Measurements from ENCODE around the gene TAC1.
"Not testable (repeated sequence)": the region's sequence is repeated elsewhere in the genome, so short reads cannot be mapped to it uniquely, and the experiment has no call there.

Gene TAC1, protein sequence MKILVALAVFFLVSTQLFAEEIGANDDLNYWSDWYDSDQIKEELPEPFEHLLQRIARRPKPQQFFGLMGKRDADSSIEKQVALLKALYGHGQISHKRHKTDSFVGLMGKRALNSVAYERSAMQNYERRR

DNA sequence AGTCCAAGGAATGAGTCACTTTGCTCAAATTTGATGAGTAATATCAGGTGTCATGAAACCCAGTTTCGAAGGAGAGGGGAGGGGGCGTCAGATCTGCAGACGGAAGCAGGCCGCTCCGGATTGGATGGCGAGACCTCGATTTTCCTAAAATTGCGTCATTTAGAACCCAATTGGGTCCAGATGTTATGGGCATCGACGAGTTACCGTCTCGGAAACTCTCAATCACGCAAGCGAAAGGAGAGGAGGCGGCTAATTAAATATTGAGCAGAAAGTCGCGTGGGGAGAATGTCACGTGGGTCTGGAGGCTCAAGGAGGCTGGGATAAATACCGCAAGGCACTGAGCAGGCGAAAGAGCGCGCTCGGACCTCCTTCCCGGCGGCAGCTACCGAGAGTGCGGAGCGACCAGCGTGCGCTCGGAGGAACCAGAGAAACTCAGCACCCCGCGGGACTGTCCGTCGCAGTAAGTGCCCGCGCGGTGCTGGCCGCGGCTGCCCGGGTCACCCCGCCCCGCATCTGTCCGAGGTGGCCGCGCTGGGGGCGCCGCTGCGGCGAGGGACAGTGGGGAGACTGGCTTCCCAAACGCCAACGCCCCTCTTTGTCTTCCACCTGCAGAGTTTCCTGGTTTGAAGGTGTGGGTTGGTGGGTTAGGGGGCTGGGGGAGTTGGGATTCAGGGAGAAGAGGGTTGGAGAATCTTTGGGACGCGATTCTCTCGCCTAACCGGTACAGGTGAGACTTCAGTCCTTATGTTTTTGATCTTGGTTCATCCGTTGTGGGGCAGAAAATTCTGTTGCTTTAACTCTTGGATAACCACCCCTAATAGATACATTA, at the start of gene TAC1:
Gene TAC1 (plus strand): TSS at position 351 of the 829 bp plus-strand sequence. CDS start 527 bp downstream, outside the sequence.
- DNase-seq = peak in 1 of 2 donors; percentile 4

DNA sequence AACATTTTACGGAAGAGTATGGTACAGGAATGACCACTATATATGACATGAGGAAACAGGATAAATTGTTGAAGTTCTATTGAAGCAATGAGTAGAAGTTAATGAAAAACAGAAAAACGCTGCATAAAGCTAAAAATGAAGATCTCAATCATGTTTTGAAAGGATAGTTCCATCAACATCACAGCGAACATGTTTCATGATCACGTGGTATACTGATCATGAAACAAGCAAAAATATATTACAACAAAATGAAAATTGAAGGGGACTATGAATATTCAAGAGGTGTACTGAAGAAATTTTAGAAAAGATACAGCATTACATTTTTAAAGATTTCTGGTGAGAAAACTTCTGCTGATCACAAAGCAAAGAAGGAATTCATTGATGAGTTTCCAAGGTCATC, 45.9 kb upstream of the TAC1 start:
- DNase-seq = no peak

DNA sequence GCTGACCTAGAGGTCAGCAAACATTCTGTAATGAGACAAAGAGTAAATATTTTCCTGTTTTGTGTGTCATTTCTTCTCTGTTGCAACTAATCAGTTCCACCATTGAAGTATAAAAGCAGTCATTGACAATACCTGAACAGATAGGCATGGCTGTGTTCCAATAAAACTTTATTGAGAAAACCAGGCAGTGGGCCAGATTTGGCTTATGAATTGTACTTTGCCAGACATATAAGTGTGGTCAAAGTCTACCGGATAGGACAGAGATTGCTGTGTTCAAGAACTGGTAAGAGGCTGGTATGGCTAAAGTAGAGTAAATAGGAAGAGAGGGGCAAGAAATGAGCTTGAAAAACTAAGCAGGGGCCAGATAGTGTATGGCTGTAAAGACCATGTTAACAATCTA, 38.3 kb upstream of the TAC1 start:
- DNase-seq = no peak

DNA sequence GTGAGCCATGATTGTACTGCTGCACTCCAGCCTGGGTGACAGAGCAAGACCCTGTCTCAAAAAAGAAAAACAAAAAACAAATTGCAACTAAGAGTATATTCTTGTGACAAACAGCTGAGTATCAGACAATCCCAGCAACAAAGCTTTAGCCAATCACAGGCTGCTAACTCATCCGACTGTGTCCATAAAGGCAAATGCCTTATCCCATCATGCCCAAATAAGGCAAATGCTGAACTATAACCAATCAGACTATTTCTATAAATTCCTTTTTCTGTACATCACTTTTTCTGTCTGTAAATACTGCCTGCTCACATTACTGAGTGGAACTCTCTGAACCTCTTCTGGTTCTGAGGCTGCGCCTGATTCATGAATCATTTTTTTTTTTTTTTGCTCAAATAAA, 37.5 kb upstream of the TAC1 start:
- no peak for DNase-seq

DNA sequence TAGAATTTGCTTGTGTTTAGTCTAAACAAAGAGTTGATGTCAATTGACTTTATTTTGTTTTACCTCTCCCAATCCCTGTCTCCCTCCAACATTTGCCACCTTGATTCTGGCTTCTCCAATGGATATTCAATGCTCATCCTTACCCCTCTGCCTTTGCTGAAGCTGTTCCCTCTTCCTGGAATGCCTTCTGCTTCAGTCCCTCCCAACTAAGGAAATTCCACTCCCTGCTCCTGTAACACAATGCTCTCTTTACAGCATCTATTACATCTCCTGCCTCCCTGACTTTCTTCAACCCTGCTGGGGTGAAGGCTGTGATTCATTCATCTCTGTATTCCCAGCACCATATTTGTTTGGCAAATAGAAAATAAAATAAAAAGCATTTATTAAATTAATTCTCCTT, 34.5 kb upstream of the TAC1 start:
- DNase-seq = no peak

DNA sequence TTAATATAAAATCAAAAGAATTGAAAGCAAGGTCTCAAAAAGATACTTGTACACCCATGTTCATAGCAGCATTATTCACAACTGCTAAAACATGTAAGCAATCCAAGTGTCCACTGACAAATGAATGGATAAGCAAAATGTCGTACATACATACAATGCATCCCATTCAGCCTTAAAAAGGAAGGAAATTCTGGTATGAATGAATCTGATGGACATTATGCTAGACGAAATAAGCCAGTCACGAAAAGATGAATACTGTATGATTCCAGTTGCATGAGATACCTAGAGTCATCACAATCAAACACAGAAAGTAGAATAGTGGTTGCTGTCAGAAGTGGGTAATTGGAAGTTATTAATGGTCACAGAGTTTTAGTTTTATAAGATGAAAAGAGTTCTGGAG, 9.5 kb upstream of the TAC1 start:
- no peak for DNase-seq

DNA sequence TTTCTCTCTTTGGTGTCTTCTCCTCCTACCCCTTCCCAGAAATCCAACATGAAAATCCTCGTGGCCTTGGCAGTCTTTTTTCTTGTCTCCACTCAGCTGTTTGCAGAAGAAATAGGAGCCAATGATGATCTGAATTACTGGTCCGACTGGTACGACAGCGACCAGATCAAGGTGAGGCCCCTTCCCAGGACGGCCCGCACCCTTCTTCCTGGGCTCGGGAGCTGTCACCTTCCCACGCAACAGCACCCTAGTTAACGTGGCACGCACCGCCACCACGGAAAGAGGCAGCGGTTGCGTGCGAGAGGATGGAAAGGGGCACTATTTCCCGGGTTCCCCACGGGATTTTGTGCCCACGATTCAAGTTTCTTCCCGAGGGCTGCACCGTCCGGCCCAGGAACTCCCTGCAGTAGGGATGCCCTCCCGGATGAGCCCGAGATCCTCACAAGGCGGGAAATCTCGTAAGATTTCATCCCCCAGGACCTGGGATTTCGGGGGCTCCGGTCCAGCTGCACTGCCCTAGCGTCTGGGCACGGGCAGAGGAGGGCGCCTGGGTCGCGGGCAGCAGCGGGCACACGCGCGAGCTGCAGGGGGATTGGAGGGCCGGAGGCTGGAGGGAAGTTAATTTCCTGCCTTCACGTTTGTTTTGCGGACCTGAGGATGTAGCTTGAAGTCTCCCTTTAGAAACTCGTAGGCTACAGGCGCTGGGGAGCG, 834 bp downstream of the TAC1 start:
- DNase-seq = peak in 1 of 2 donors; percentile 1

DNA sequence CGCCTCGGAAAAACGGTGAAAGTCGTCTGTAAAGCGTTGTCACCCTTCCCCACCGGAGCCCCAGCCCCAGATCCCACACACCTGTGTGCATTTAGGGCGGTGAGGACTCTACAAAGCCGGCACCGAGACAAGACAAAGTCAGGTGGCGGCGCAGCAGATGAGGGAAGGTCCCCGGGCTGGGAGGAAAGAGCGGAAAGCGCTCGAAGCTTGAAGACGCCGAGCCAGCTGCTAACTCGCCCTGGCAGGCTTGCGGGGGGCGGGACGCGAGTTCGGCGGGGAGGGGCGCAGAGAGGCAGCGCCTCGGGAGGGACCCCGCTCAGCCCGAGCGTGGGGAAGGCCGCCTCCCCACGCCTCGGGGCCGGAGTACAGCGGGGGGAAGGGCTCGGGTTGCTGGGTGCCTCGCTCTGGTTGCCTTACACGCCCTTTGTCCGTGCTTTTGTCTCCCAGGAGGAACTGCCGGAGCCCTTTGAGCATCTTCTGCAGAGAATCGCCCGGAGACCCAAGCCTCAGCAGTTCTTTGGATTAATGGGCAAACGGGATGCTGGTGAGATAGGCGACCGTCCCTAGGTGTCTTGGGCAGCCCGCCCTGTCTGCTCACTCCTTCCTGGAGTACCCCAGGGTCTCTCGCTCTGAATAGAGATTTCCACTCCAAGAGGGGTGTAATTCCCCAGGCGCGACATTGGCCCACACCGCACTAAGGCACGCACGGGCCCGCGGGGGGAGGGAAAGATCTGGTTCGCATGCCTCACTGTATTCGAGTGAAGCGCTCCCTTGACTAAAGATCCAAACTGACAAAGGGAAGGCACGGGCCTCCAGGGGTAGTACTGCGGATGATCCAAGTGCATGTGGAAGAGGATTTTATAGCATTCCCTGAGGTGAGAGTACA, 1.6 kb downstream of the TAC1 start:
- peak in 1 of 2 donors; percentile 12 for DNase-seq

DNA sequence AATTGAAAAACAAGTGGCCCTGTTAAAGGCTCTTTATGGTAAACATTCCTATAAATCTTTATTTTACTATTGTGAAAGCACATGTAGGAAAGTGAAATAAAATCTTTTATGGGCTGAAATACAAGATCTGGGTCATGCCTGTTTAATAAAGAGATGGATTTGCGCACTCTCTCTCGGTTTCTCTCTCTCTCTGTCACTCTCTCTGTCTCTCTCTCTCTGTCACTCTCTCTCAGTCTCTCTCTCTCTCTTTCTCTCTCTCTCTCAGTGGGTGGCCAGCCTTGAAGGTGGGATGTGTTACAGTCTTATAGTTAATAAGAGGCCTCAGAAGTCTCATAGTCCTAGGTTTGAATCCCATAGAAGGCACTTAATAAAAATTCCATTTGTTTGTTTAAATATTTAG, 2.4 kb downstream of the TAC1 start:
- DNase-seq = no peak

DNA sequence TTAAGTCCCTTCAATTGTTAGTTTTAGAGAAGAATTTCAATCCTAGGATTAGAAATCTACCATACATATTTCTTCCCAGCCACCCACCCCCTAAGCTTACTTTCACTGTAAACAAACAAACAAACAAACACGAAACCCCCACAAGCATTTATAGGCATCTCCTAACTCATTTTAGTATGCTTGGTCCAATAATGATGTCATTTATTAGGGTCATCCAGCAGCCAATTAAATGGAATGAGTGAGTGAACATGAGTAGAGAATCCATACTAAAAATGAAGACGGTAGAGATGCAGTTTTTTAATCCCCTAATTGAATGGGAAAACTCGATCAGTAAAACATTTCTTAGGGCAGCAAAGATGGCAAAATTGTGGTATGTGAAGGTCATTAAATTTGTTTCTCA, 3.2 kb downstream of the TAC1 start:
- no peak for DNase-seq

DNA sequence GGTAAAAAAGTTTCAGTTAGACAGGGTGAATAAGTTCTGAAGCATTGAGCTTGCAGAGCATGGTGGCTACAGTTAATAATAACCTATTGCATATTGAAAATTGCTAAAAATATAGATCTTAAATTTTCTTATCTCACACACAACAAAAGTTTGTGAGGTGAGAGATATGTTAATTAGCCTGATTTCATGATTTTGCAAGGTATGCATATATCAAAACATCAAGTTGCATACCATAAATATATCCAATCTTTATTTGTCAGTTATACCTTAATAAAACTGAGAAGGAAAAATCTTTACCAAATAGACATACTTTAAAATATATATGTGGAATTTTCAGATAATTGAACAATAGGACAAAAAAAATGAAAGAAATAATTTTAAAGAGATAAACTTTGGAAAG, 16.6 kb downstream of the TAC1 start:
- DNase-seq = no peak

DNA sequence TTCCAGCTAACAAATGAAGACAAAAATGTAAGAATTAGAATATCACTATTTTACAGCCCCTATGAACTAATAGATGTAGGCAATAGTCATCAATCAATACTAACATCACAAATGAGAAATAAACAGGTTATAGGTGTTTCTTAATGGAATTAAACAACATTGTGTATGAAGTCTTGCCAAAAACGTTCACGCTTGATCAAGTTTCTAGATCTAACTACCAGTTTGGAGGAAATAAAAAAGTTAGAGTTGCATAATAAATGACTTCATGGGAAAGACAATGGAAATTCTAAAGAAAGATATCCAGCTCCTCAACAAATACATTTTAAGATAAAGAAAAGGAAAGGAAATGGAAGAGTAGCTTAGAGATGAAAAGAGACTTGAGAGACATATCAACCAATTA, 19.7 kb downstream of the TAC1 start:
- DNase-seq = no peak

DNA sequence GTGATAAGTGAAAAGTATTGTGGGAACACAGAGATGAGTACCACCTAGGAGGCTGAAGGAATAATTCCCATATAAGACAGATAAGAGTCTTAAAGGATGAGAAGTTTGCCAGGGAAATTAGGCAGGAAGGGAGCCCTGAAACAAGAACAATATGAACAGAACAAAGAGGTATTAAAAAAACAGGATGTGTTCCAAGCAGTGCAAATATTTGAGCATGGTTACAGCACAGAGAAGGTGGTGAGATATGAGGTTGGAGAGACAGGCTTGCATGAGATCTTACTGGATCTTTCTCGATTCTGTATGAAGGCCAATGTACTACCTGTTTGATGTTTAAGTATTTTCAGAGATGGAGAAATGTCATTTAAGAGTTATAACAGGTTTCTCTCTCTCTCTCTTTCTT, 20.3 kb downstream of the TAC1 start:
- DNase-seq = no peak

DNA sequence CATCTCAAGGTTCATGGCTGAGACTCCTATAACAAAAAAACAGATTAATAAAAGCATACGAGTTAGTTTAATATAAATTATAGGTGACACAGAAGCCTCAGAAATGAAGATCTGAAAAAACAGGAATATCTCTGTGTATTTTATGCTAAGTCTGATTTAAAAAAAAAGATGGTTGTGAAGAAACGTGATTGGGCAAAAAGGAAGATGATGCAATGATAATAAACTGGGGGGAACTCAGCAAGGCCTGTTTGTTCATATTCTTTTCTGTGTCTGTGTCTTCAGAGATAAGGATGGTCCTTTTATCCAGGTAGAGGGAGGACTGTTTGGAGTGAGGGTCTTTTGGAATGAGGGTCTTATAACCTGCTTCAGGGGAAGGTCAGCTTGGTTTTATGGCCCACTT, 25.9 kb downstream of the TAC1 start:
- DNase-seq = no peak

DNA sequence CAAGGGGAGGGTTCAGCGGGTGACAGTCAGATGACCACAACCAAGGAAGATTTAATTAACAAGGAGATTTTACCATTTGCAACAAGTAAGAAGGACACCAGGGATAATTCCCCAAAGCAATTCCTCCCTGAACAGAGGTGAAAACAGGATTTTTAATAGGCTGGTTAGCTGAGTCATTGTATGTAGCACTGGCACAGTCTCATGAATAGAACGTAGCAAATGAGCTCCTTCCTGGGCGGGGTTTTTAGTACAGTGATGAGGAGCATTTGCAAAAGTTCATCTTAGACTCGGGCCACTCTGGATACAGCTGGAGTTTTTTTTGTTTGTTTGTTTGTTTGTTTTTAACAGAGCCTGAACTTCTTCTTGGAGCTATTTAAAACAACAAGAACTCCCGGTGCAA, 39.0 kb downstream of the TAC1 start:
- DNase-seq = no peak

DNA sequence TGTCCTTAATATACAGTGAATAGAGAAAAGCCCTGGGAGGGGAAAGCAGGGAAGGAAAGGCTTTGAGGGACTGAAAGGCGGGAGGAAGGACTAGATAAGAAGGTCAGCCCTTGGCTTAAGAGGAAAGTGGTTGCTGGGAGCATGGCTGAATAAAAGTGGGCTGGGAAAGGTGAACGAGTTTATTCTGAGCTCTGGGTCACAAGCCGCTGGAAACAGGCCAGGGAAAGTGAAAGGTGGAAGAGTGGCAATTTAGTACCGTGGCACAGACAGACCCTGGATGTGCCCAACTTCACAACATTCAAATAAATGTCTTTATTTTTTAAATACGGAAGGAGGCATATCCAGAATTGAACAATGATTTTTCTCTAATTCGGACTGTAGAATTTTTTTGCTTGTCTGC, 39.7 kb downstream of the TAC1 start:
- no peak for DNase-seq

DNA sequence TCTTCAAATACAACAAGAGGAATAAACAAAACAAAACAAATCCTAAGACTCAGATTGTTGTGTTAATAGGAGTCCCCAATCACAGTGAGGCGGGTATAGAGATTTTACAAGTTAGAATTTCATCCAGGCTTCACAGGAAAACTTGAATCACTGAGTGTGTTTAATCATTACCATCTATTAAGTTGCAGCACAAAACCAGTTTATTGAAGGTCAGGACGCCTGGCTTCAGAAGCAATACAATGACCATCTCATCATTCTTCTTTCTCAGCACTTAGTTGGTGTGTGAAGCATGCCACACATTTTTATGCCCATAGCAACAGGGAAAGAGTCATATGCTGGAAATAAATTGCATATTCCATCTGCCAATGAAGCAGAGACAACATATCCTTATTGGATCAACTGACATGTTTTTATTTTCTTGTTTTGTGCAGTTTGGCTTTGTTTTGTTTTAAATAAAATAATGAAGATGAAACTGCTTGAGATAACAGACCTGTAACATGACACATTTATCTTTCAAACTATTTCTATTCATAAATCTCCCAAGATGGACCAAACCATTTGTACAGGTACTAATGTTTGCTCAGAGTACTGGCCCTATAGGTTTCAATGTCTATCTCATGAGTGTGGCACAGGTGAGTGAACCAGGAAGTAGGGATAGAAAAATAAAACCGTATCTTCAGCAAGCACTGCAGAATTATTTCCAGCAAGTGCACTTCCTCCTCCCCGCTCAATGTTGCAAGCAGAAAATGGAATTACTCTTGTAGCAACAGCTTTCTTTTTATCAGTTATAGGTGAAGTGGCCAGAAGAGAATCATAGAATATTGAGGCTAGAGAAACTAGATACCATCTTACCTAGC, 40.4 kb downstream of the TAC1 start:
- DNase-seq = no peak

DNA sequence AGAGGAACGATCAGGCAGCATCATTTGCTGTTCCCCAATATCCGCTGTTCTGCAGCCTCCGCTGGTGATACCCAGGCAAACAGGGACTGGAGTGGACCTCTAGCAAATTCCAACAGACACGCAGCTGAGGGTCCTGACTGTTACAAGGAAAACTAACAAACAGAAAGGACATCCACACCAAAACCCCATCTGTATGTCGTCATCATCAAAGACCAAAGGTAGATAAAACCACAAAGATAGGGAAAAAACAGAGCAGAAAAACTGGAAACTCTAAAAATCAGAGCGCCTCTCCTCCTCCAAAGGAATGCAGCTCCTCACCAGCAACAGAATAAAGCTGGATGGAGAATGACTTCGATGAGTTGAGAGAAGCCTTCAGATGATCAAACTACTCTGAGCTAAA, 54.5 kb downstream of the TAC1 start:
- not testable (repeated sequence) for DNase-seq
